AG04449 (cell line): Measurements from ENCODE around the gene RAD51B.
A peak's percentile ranks its signal among the peaks of the same experiment; 100 is the strongest.

ENCODE experiments used
- CTCF ChIA-PET: fragments of 350-600 bp; formaldehyde crosslinking; extraction: SDS; loops from one replicate; lab custom pipeline; 2021; ENCODE audit warnings: antibody characterized with exemption; lab: Yijun Ruan, JAX
- POLR2A ChIA-PET: fragments of 400-600, 350-600 bp; formaldehyde crosslinking; extraction: SDS; loops from one replicate; lab custom pipeline; 2020; ENCODE audit warnings: antibody characterized with exemption, inconsistent platforms; lab: Yijun Ruan, JAX
- DNase-seq: peaks from one replicate; pipeline ENCODE4 v3.0.0-alpha.2; 2010; ENCODE audit warnings: low read depth, low spot score
- H3K4me3 ChIP-seq: 2 replicates; pipeline ENCODE4 v1.5.1; 2011; ENCODE audit warnings: low read depth, mild to moderate bottlenecking, control low read depth, low read length
- TF ChIP-seq, protein P1 (sequence below): IDR thresholded peaks from one replicate; pipeline ENCODE4 v1.5.1; 2011; ENCODE audit warnings: mild to moderate bottlenecking, moderate library complexity, low read length, control low read depth, inconsistent platforms; ENCODE audit not compliant: insufficient read depth; ENCODE audit errors: missing control alignments

RAD51B gene

DNA sequence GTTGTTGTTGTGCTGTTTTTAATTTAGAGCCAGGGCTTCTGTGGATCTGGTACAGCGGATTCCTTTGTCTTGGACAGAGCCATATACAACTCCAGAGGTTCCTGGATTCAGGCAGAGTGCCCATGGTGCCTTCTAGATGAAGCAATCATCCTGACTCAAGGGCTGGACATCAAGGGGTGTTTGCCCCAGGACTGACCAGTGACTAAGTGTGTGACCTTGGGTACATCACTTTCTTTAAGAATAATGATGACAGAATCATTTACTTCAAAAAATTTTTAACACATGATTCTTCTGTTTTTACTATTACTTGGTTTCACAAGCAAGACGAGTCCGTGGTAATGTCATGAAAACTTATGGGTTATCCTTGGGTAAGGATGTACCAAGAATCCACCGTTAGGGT is 576.0 kb downstream of the RAD51B start:
- CTCF ChIA-PET: no interaction called here
- TF ChIP-seq, protein P1, sequence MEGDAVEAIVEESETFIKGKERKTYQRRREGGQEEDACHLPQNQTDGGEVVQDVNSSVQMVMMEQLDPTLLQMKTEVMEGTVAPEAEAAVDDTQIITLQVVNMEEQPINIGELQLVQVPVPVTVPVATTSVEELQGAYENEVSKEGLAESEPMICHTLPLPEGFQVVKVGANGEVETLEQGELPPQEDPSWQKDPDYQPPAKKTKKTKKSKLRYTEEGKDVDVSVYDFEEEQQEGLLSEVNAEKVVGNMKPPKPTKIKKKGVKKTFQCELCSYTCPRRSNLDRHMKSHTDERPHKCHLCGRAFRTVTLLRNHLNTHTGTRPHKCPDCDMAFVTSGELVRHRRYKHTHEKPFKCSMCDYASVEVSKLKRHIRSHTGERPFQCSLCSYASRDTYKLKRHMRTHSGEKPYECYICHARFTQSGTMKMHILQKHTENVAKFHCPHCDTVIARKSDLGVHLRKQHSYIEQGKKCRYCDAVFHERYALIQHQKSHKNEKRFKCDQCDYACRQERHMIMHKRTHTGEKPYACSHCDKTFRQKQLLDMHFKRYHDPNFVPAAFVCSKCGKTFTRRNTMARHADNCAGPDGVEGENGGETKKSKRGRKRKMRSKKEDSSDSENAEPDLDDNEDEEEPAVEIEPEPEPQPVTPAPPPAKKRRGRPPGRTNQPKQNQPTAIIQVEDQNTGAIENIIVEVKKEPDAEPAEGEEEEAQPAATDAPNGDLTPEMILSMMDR: no peak
- DNase-seq: no peak

DNA sequence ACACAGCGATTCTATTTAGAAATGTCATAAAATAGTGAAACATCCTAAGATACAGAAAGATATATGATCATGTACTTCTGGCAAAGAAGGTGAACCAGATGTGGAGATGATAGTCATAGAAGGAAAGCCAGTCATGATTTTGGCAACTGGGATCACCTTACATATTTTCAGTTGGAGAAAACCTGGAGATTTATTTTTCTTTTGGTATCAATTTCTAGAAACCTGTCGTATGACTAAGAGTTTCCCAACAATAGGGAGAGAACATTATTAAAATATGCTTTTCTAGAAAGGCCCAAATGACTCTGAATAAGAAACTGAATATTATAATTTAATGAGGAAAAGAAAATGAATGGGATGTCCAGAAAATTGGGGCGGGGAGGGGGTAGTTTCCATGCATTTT is 576.9 kb downstream of the RAD51B start:
- TF ChIP-seq, protein P1: no peak
- H3K4me3 ChIP-seq: no peak overlapping the region
- DNase-seq: no peak
- POLR2A ChIA-PET: no interaction called here
- CTCF ChIA-PET: no interaction called here

More for the DNA sequence above, 576.0 kb downstream of the RAD51B start:
- POLR2A ChIA-PET: interaction anchor here (0.5 kb wide), 1 partner anchor 98 kb away, joined by 3 read pairs; no protein-coding TSS in a partner anchor
- no peak overlapping the region for H3K4me3 ChIP-seq

DNA sequence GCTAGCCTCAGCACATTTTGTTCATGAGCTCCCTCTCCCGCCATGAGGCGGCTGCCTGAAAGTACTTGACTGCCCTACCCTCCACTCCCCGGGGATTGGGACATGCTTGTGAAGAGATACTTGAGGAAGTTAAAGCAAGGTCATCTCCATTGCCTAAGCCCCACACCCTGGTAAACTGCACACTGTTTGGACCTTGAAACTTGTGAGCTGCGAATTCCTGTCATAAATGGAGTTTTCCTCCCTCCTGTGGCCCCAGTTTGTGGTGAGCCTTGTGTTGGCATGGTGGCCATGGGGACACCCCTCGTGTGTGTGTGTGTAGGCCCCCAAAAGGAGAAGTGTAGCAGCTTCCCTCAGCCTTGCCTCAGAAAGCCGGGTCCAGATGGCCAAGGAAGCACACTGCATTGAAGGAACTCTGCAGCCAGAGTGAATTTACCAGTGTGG is 577.8 kb downstream of the RAD51B start:
- TF ChIP-seq, protein P1: no peak
- POLR2A ChIA-PET: no interaction called here
- H3K4me3 ChIP-seq: no peak overlapping the region
- CTCF ChIA-PET: interaction anchor here (0.8 kb wide), 2 partner anchors 9 to 463 kb away, joined by 3 read pairs; no protein-coding TSS in a partner anchor
- no peak for DNase-seq

DNA sequence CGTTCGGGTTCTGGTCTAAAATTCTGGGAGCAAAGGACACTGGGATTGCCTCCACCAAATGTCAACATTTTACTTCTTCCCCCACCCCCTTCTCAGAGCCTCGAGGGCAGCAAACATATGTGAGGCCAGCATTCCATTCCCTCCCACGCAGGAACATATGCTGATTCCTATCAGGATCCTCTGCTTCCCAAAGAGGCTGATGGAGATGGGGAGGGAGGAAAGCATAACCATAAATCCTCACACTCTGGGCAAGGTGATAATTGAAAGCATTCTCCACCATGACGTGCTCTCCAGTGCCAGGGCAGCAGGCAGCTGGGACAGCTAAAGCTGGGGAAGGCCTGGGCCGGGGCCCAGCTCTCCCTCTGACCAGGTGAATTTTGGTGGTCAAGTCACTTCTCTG is 578.2 kb downstream of the RAD51B start:
- POLR2A ChIA-PET: no interaction called here
- TF ChIP-seq, protein P1: no peak
- DNase-seq: peak; percentile 74
- CTCF ChIA-PET: interaction anchor here (0.8 kb wide), 2 partner anchors 10 to 464 kb away, joined by 3 read pairs; no protein-coding TSS in a partner anchor
- no peak overlapping the region for H3K4me3 ChIP-seq

DNA sequence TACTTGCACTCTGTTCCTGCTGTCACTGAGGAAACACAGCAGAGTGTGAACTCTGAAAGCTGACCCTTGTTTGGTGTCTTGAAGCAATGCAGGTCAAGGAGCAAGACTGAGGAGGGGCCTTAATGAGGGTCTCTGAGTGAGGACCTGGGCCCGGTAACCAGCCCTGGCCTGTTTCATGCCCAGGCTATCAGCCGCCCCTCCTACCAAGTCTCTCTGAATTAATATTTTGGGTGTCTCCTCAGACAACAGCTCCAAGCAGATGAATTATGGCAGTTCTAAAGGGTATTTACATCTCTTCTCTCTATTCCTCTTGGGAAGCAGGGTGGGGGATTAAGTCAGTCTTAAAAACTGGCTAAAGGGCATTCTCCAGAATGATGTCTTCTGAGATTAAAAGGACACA is 578.8 kb downstream of the RAD51B start:
- no peak for DNase-seq
- ChIA-PET POLR2A (no interaction called here), CTCF (interaction anchor here (0.8 kb wide), 1 partner anchor 464 kb away, joined by 3 read pairs; no protein-coding TSS in a partner anchor)
- TF ChIP-seq, protein P1: no peak
- H3K4me3 ChIP-seq: no peak overlapping the region

DNA sequence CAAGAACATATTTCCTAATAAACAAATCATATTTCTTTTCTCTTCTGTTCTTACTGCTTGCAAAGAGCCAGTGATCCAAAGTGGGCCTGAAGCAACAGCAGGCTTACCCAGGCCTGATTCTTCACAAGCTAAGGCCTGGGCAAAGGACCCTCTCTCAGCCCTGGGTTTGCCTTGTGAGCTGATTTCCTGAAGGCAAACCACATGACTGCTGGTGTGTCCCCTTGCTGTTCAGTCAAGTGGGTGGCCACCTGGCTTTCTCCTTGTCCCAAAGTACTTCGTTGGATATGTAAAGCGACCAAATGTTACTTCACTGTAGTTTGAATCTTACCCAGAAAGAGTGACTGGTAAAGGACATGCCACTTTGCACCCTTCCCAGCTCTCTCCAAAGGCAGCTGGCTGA is 580.4 kb downstream of the RAD51B start:
- H3K4me3 ChIP-seq: no peak overlapping the region
- TF ChIP-seq, protein P1: no peak
- ChIA-PET CTCF (interaction anchor here (1.5 kb wide), 1 partner anchor 151 kb away, joined by 5 read pairs; no protein-coding TSS in a partner anchor), POLR2A (interaction anchor here (0.7 to 0.8 kb wide), 2 partner anchors 59 to 195 kb away, joined by 3 to 4 read pairs; no protein-coding TSS in a partner anchor)
- DNase-seq: no peak
